K562 (cell line): ENCODE results near the gene ITGB2. TPM values are rescaled to one million over a fixed set of nuclear protein-coding genes. Genes with fewer than 3 reads are reported as not detected.
A peak's percentile ranks its signal among the peaks of the same experiment; 100 is the strongest.

ENCODE experiments used
- FOSL1 ChIP-seq: fragments of 200-800 bp; sonication (Bioruptor generic); conservative IDR thresholded peaks from 2 replicates; pipeline ENCODE4 v1.6.1; 2016; ENCODE audit warnings: missing genetic modification characterization, missing compliant biosample characterization
- FOXK2 ChIP-seq, 2 experiments: fragments of 450-650 bp; IDR thresholded peaks in 1 of 2; conservative IDR thresholded peaks in 1 of 2; 2 replicates each; pipeline ENCODE4 v1.6.1; 2016; ENCODE audit warnings: low read depth in 2 of 2, mild to moderate bottlenecking in 1 of 2
- ILK ChIP-seq: fragments of 450-650 bp; IDR thresholded peaks from 2 replicates; pipeline ENCODE4 v1.6.1; 2016; ENCODE audit warnings: missing genetic modification characterization, low read depth, mild to moderate bottlenecking, missing compliant biosample characterization, moderate library complexity, borderline replicate concordance
- SMARCA4 ChIP-seq: fragments of 450-650 bp; IDR thresholded peaks from 2 replicates; pipeline ENCODE4 v1.6.1; 2016
- ZNF444 ChIP-seq: fragments of 250-450 bp; sonication (Bioruptor Pico); IDR thresholded peaks from 2 replicates; pipeline ENCODE4 v1.4.0; 2020; ENCODE audit warnings: mild to moderate bottlenecking, moderate library complexity
- ZNF699 ChIP-seq: fragments of 250-450 bp; sonication (Bioruptor Pico); IDR thresholded peaks from 2 replicates; pipeline ENCODE4 v1.8.0; 2021; ENCODE audit warnings: mild to moderate bottlenecking, moderate library complexity; ENCODE audit not compliant: insufficient replicate concordance
- polyA plus RNA-seq, 8 experiments: library from polyadenylated mRNA; depleted of rRNA in 4 of 8; stranded (reverse) in 5 of 8; unstranded in 3 of 8; fragments of >200 nt; fragmentation: Nextera tagmentation in 2 of 8; fragmentation: Illumina TruSeq in 1 of 8; extraction: Ambion mirVana in 2 of 8; extraction: Trizol in 1 of 8; gene quantifications; 2 replicates each; pipeline versions ENCODE4 v1.2.1 to v1.2.3, GENCODE V29; 2011 to 2014; ENCODE audit warnings: inconsistent platforms in 1 of 8, missing spikeins in 1 of 8
- total RNA-seq, 7 experiments: library from RNA; depleted of rRNA in 6 of 7; stranded (reverse); fragments of >200 nt in 6 of 7; fragmentation: Illumina TruSeq in 2 of 7; extraction: Trizol in 2 of 7; gene quantifications; 2 replicates each; pipeline versions ENCODE4 v1.2.1 to v1.2.3, GENCODE V29; 2011 to 2021; ENCODE audit warnings: low replicate concordance in 1 of 7
- TF ChIP-seq, protein P1 (sequence below), 2 experiments: fragments of 450-650 bp; formaldehyde crosslinking in 1 of 2; IDR thresholded peaks; 2 replicates each; pipeline versions ENCODE4 v1.4.0 to v1.6.1; 2014 to 2020; ENCODE audit warnings: mild to moderate bottlenecking in 2 of 2, borderline replicate concordance in 1 of 2, low read depth in 1 of 2
- TF ChIP-seq, protein P2 (sequence below): fragments of 250-450 bp; sonication (Bioruptor Pico); IDR thresholded peaks from 2 replicates; pipeline ENCODE4 v1.8.0; 2022; ENCODE audit warnings: moderate library complexity, mild to moderate bottlenecking, inconsistent platforms
- TF ChIP-seq, protein P3 (sequence below), 2 experiments: fragments of 450-650 bp; conservative IDR thresholded peaks; 2 replicates each; pipeline ENCODE4 v1.6.1; 2017; ENCODE audit warnings: mild to moderate bottlenecking in 2 of 2, moderate library complexity in 2 of 2

Gene ITGB2
- total and polyA plus RNA-seq, 9 of the 15 experiments (the other 6 are each of a cell fraction or from before 2014, with no cell fraction given) = 0.07 to 1.3 (median 0.51) TPM; not detected in 2

DNA sequence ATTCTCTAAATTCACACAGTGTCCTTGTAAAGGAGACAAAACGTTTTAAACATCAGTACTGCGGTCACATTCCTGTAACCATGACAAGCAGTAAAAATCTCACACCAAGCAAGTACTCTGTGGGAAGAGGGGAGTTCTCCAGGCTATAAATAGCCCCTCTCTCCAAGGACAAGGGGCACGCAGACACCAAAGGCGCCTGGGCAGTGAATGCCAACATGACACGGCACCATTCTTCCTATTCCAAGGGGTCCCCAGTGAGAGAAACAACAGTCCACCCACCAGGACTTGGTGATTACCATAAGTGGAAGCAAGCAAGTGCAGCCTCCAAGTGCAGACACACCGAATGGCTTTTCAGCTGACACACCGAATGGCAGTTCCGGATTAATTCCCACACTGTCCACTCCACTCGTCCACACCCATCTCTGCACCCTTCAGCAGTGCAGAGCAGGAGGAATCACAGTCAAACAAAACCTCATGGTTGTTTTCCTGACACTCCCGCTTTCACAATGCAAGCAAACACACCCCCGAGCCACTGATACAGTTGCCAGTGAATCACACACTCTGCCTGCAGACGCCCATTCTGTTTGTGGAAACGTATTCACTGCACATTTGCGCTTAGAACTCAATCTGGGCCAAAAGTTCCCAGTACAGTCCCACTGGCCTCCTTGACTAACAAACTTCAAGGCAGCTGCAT is 49.0 kb downstream of the ITGB2 start (continued):
- TF ChIP-seq, protein P1, sequence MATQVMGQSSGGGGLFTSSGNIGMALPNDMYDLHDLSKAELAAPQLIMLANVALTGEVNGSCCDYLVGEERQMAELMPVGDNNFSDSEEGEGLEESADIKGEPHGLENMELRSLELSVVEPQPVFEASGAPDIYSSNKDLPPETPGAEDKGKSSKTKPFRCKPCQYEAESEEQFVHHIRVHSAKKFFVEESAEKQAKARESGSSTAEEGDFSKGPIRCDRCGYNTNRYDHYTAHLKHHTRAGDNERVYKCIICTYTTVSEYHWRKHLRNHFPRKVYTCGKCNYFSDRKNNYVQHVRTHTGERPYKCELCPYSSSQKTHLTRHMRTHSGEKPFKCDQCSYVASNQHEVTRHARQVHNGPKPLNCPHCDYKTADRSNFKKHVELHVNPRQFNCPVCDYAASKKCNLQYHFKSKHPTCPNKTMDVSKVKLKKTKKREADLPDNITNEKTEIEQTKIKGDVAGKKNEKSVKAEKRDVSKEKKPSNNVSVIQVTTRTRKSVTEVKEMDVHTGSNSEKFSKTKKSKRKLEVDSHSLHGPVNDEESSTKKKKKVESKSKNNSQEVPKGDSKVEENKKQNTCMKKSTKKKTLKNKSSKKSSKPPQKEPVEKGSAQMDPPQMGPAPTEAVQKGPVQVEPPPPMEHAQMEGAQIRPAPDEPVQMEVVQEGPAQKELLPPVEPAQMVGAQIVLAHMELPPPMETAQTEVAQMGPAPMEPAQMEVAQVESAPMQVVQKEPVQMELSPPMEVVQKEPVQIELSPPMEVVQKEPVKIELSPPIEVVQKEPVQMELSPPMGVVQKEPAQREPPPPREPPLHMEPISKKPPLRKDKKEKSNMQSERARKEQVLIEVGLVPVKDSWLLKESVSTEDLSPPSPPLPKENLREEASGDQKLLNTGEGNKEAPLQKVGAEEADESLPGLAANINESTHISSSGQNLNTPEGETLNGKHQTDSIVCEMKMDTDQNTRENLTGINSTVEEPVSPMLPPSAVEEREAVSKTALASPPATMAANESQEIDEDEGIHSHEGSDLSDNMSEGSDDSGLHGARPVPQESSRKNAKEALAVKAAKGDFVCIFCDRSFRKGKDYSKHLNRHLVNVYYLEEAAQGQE (IDR thresholded peaks at IDR 0.05; ENCODE audit: borderline replicate concordance) = no peak
- TF ChIP-seq, protein P1 (CRISPR knock-in tag; IDR thresholded peaks at IDR 0.05; ENCODE audit: low read depth) = 0 out of 2 replicates have a peak, but pooled peaks have one; percentile 33
- TF ChIP-seq SMARCA4 (no peak), FOSL1 (tag) (no peak), ILK (tag) (no peak), ZNF699 (CRISPR knock-in tag) (no peak), FOXK2 (conservative IDR thresholded peaks at IDR 0.05 in 1 of 2, IDR thresholded peaks at IDR 0.05 in 1 of 2; ENCODE audit: low read depth in 2 of 2) (peak in 1 of 2 experiments; percentile 12; a peak in 1 of 4 replicates), ZNF444 (CRISPR knock-in tag) (no peak)
- TF ChIP-seq, protein P2, sequence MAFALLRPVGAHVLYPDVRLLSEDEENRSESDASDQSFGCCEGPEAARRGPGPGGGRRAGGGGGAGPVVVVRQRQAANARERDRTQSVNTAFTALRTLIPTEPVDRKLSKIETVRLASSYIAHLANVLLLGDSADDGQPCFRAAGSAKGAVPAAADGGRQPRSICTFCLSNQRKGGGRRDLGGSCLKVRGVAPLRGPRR (CRISPR knock-in tag) = 0 out of 2 replicates have a peak, but pooled peaks have one; percentile 25
- TF ChIP-seq, protein P3, sequence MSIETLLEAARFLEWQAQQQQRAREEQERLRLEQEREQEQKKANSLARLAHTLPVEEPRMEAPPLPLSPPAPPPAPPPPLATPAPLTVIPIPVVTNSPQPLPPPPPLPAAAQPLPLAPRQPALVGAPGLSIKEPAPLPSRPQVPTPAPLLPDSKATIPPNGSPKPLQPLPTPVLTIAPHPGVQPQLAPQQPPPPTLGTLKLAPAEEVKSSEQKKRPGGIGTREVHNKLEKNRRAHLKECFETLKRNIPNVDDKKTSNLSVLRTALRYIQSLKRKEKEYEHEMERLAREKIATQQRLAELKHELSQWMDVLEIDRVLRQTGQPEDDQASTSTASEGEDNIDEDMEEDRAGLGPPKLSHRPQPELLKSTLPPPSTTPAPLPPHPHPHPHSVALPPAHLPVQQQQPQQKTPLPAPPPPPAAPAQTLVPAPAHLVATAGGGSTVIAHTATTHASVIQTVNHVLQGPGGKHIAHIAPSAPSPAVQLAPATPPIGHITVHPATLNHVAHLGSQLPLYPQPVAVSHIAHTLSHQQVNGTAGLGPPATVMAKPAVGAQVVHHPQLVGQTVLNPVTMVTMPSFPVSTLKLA (conservative IDR thresholded peaks at IDR 0.05) = peak in 1 of 2 experiments; percentile 45; a peak in 2 of 4 replicates
